Fibroblast of pulmonary artery (primary cell): Measurements from ENCODE around the gene GPR4.
"Not testable (repeated sequence)": the region's sequence is repeated elsewhere in the genome, so short reads cannot be mapped to it uniquely, and the experiment has no call there.

Source experiments
- DNase-seq: peaks from one replicate; pipeline ENCODE4 v3.0.0-alpha.2; 2010; ENCODE audit warnings: low read depth
- H3K4me3 ChIP-seq: replicated peaks from 2 replicates; pipeline ENCODE4 v1.5.1; 2011; ENCODE audit warnings: low read depth, mild to moderate bottlenecking, control low read depth, low read length, moderate library complexity
- TF ChIP-seq, protein P1 (sequence below): IDR thresholded peaks from 2 replicates; pipeline ENCODE4 v1.5.1; 2011; ENCODE audit warnings: mild to moderate bottlenecking, control low read depth, low read length, inconsistent platforms; ENCODE audit errors: missing control alignments

Gene GPR4

DNA sequence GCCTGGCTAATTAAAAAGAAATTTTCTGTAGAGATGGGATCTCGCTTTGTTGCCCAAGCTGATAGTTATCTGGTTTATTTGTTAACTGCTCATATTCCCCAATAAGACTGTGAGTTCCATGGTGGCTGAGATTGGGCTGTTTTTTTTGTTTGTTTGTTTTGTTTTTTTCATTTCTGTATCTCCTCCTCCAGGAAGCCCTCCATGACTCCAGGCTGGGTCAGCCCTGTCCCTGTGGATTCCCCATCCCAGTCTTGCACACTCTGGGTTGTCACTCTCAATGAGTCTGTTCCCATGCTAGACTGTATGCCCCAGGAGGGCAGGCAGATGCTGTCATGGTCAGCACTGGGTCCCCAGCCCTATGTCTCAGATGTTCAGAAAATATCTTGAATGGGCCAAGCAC, 34.3 kb upstream of the GPR4 start:
- H3K4me3 ChIP-seq = no peak overlapping the region
- no peak for DNase-seq
- TF ChIP-seq, protein P1, sequence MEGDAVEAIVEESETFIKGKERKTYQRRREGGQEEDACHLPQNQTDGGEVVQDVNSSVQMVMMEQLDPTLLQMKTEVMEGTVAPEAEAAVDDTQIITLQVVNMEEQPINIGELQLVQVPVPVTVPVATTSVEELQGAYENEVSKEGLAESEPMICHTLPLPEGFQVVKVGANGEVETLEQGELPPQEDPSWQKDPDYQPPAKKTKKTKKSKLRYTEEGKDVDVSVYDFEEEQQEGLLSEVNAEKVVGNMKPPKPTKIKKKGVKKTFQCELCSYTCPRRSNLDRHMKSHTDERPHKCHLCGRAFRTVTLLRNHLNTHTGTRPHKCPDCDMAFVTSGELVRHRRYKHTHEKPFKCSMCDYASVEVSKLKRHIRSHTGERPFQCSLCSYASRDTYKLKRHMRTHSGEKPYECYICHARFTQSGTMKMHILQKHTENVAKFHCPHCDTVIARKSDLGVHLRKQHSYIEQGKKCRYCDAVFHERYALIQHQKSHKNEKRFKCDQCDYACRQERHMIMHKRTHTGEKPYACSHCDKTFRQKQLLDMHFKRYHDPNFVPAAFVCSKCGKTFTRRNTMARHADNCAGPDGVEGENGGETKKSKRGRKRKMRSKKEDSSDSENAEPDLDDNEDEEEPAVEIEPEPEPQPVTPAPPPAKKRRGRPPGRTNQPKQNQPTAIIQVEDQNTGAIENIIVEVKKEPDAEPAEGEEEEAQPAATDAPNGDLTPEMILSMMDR = no peak

DNA sequence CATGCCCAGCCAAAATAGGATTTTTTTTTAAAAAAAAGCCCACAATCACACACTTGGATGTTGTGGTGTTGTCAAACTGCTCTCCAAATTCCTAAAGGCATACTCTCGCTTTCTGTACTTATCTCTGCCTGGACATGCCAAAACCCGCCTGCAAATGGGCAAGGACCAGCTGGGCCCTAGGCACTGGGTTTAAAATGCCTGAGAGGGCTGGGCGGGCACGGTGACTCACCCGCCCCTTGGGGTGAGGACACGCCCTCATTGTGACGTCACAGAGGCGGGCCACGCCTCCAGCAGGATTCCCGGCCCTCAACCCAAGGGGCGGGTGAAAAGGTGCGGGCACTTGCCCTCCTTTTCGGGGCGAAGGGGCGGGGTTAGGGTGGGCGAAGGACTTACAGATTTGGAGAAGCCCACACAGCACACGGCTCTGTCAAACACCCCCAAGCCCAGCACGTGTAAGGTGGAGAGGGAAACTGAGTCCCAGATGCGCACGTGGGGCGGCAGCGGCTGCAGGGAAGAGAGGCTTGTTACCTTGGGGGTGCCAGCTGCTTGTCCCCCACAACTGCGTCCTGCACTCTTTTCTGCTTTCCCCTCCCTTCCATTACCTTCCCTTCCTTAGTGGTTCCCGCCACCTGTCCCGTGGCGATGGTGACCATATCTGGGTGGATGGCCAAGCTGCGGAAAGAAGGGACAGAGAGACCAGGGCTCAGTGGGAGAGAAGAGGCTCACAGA, 30.6 kb upstream of the GPR4 start:
- no peak overlapping the region for H3K4me3 ChIP-seq
- DNase-seq = peak; percentile 91
- TF ChIP-seq, protein P1 = no peak

DNA sequence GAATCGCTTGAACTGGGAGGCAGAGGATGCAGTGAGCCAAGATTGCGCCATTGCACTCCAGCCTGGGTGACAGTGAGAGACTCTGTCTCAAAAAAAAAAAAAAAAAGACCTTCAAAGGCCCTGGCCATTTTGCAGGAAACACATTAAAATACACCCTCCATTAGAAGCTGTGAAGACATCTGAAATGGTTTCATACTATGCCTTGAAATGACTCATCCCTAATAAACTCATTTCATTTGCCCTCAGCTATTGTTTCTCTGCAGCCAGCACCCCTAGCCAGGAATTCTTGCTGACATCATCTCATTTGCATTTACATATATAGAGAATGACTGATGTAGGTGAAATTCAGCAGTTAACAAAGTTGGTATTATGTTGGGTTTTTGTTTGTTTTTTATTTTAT, 28.5 kb upstream of the GPR4 start:
- H3K4me3 ChIP-seq = no peak overlapping the region
- TF ChIP-seq, protein P1 = no peak
- DNase-seq = peak; percentile 93

DNA sequence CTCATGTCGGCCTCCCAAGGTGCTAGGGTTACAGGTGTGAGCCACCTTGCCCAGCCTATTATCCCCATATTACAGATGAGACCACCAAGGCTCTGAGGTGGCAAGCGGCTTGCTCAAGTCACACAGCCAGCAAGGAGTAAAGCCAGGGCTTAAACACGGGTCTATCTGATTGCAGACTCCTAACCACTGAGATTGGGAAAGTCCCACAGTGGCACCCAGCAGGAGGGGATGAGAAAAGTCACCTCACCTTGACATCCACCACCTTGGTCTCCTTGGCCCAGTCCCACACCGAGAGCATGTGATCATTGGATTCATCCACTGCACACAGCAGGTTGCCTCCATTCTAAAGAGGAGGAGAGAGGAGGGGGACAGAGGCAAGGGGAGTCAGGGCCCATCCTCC, 27.7 kb upstream of the GPR4 start:
- no peak for DNase-seq
- no peak overlapping the region for H3K4me3 ChIP-seq
- TF ChIP-seq, protein P1 = no peak

DNA sequence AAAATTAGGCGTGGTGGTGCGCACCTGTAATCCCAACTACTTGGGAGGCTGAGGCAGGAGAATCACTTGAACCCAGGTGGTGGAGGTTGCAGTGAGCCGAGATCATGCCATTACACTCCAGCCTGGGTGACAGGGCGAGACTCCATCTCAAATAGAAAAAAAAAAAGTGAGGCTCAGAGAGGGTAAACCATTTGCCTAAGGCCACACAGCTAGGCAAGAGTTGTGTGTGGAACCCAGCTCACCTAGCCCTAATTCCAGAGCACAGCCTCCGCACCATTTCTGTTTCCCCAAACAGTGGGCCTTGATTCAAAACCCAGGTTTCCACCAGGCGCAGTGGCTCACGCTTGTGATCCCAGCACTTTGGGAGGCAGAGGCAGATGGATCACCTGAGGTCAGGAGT, 26.2 kb upstream of the GPR4 start:
- DNase-seq, H3K4me3 ChIP-seq: not testable (repeated sequence)

DNA sequence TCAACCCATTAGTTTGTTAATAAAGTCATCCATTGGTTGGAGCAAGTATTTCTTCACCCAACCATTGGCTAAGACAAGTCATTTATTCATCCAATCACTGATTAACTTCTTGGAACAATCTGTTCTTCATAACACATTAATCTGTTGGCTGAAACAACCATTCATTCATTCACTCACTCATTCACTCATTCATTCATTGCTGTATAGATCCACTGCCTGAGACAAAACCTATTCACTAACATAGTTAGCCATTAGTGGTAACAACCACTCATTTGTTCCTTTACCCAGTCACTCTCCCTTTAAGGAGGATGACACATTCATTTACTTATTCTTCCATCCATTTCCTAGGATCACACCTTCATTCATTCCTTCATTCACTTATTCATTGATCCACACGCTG, 22.0 kb upstream of the GPR4 start:
- H3K4me3 ChIP-seq = no peak overlapping the region
- TF ChIP-seq, protein P1 = no peak
- no peak for DNase-seq

DNA sequence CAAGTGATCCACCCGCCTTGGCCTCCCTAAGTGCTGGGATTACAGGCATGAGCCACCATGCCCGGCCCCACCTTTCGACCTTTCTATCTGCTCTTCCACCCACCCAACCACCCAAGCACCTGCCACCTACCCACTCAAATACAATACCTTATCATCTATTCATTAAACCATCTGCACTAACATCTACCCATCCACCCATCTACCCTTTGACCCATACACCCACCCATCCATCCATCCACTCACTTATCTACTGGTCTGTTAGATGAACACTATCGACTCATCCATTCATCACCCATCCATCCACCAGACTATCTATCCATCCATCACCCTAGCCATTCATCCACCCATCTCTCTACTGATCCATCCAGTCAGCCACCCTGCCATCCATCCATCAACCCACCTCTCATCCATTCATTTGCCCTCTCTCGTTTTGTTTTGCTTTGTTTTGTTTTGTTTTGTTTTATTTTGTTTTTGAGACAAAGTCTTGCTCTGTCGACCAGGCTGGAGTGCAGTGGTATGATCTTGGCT, 20.0 kb upstream of the GPR4 start:
- TF ChIP-seq, protein P1 = no peak
- no peak for DNase-seq
- no peak overlapping the region for H3K4me3 ChIP-seq
